GM19468 (cell line): Measurements from ENCODE around the gene KRTAP4-1.
"Not testable (repeated sequence)": the region's sequence is repeated elsewhere in the genome, so short reads cannot be mapped to it uniquely, and the experiment has no call there.

Experiments
- ATAC-seq: cut with Tn5 transposase; IDR thresholded peaks from one replicate; pipeline ENCODE4 v1.9.1; 2021; ENCODE audit warnings: mild to moderate bottlenecking, moderate library complexity, moderate number of reproducible peaks; ENCODE audit not compliant: unreplicated experiment; ENCODE audit errors: extremely low read depth

Gene KRTAP4-1

GRCh38 chr17:41184480-41184961, at the start of gene KRTAP4-1:
Gene KRTAP4-1 (minus strand): TSS chr17:41184911. CDS start chr17:41184854, 57 bp downstream.
- ATAC-seq = no peak

- not testable (repeated sequence) for ATAC-seq
These were observed 47.8 kb upstream of the KRTAP4-1 start, which contains the start of gene KRTAP9-3 for GRCh38 chr17:41232399-41233105. Gene KRTAP9-3 (plus strand): TSS chr17:41232449. CDS start chr17:41232502, 53 bp downstream.

GRCh38 chr17:41231731-41232130, 47.0 kb upstream of the KRTAP4-1 start:
- no peak for ATAC-seq

DNA sequence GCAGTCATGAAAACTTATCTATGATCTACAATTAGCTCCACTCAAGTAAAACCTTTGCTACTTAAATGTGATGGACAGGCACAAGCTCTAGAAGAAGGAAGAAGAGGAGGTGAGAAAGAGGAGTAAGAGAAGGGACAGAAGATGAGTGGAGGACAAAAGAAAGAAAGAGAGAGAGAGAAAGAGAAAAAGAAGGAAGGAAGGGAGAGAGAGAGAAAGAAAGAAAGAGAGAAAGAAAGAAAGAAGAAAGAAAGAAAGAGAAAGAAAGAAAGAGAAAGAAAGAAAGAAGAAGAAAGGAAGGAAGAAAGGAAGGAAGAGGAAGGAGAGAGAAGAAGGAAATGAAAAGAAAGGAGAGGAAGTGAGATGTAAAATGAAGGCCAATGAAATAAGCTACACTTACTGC, 45.4 kb upstream of the KRTAP4-1 start:
- no peak for ATAC-seq

DNA sequence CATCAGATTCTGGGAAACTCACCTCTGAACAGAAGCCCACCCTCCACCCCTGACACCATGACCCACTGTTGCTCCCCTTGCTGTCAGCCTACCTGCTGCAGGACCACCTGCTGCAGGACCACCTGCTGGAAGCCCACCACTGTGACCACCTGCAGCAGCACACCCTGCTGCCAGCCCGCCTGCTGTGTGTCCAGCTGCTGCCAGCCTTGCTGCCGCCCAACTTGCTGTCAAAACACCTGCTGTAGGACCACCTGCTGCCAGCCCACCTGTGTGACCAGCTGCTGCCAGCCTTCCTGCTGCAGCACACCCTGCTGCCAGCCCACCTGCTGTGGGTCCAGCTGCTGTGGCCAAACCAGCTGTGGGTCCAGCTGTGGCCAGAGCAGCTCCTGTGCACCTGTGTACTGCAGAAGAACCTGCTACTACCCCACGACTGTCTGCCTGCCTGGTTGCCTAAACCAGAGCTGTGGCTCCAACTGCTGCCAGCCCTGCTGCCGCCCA, 41.9 kb upstream of the KRTAP4-1 start, which contains the start of gene KRTAP9-2:
KRTAP9-2 (plus strand) TSS at position 51 of the 498 bp plus-strand sequence; CDS start at position 58, 7 bp downstream.
- ATAC-seq = not testable (repeated sequence)

- ATAC-seq = no peak
These were observed 41.3 kb upstream of the KRTAP4-1 start for GRCh38 chr17:41226051-41226450.

- ATAC-seq = no peak
These were observed 39.1 kb upstream of the KRTAP4-1 start for GRCh38 chr17:41223821-41224220.

GRCh38 chr17:41215681-41216080, 31.0 kb upstream of the KRTAP4-1 start:
- ATAC-seq = no peak

GRCh38 chr17:41212524-41213169, 27.9 kb upstream of the KRTAP4-1 start:
- no peak for ATAC-seq

DNA sequence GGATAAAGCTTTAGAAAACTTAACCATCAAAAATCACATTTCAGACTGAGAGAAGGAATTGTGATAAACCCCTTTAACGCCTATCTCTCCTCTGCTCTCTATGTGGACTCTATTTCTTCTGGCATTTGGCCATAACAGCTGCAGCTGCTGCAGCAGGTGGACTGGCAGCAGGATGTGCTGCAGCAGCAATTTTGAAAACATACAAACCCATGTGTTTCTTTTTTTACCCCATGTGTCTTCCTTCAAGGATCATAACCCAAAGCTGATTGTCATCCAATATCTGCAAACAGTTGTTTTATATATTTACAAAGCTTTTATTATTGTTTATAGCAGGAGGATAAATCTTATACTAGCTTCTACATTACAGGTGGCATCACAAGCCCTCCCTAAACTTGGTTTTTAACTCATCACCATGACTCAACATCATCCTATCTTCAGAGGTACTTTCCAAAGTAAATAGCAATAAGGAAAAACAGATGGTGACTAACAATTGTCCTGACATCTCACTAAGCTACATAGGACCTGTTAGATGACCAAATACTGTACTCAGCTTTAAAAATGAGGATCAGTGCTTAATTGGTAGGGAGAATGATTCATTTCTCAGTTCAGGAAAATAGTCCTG, 27.2 kb upstream of the KRTAP4-1 start:
- ATAC-seq = no peak

GRCh38 chr17:41199421-41200078, 14.8 kb upstream of the KRTAP4-1 start:
- ATAC-seq = no peak

GRCh38 chr17:41196068-41196467, 11.4 kb upstream of the KRTAP4-1 start:
- no peak for ATAC-seq

GRCh38 chr17:41190328-41190727, 5.6 kb upstream of the KRTAP4-1 start:
- no peak for ATAC-seq

- not testable (repeated sequence) for ATAC-seq
These were observed 5.2 kb upstream of the KRTAP4-1 start, which contains the start of gene KRTAP9-1 for GRCh38 chr17:41189837-41190318. Gene KRTAP9-1 (plus strand): TSS chr17:41189887. CDS start chr17:41189887, 0 bp downstream.

DNA sequence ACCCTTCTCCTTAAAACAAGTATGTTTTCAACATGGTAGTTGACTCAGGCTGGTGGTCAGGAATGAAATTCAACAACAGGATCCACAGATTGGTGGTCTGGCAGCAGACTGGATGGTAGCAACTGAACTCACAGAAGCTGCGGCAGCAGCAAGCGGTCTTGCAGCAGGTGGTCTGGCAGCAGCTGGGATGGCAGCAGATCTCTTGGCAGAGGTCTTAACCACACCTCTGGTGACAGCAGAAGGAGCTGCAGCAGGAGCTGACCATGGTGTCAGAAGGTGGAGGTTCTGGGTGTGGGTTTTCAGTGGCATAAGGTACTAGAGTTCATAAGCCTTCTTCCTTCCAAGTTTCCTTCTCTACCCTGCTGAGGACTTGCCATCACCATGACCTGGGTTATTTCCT, 2.2 kb upstream of the KRTAP4-1 start:
- ATAC-seq = no peak

DNA sequence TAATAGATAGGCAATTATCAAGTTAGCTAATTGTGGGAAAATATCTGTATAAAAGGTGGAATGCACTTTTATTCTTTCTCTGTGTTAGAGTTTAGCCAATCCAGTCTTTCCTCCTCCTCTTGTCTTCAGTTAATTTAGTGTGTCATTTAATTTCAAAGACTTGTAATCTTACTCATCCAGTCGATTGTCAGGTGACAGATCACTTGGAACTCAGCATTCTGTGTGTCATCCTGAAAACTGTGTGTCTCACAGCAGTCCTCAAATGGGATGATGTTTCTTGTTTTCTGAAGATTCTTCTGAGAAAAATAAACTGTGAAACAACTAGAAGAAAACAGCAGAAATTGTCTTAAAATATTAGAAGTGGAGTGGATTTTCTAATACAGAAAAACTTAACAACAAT, 290 bp upstream of the KRTAP4-1 start:
- ATAC-seq = no peak

- no peak for ATAC-seq
These were observed 5.7 kb downstream of the KRTAP4-1 start for GRCh38 chr17:41178843-41179616.

DNA sequence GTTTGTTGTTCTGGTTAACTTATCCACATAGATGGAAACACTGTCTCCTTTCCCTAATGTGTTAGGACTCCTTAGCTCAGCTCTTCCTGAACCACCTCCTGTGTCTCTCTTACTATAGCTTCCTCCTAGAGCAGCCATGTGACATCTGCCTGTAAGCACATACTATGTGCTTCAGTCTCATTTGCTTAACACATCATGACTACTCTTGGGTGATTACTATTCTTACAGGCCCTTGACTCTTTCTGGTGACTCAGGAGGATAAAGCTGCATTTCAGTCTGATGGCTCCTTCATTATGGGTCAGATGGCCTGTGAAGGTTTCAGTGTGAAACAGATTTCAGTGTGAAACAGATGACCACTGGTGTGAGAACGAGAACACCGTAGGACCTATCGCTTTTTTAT, 6.4 kb downstream of the KRTAP4-1 start:
- ATAC-seq = no peak

- ATAC-seq = no peak
These were observed 6.9 kb downstream of the KRTAP4-1 start, which contains the start of gene KRTAP4-2 for GRCh38 chr17:41177727-41178271. Gene KRTAP4-2 (minus strand): TSS chr17:41178221. CDS start chr17:41178164, 57 bp downstream.
